Measurements from ENCODE around the gene NFIA. TPM values are rescaled to one million over a fixed set of nuclear protein-coding genes. Genes with fewer than 3 reads are reported as not detected.

The NFIA gene
- total and polyA plus RNA-seq, 5 donors = 15.9 to 127 (median 108) TPM

DNA sequence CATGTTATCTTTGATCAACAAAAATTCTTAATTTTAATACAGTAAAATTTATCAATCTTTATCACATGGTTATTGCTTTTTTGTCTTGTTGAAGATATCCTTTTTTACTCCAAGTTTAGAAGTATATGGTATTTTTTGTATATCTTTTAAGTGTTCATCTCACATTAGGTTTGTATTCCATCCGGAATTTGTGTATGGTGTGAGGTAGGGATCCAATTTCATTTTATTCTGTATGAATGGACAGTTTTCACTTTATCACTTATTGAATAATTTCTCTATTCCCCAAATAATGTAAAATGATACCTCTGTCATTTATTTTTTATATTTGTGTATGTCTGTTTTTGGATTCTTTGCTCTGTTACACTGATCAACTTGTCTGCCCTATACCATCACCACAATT lies 25.3 kb downstream of the NFIA start:
- H3K27me3 ChIP-seq (ENCODE audit: control insufficient read depth, insufficient read depth) = no peaks in the 10 kb centered on the region
- WGBS = 97% methylated on average over 1 of the region's 1 CpG
- H3K4me3 ChIP-seq (ENCODE audit: low read length) = no peak overlapping the region
- no peak overlapping the region for H3K27ac ChIP-seq (ENCODE audit: low read length)
- no peak for DNase-seq
- no peaks in the 10 kb centered on the region for H3K9me3 ChIP-seq (ENCODE audit: control insufficient read depth, low read length)
- intact Hi-C loops (cut with DNase I) = no loop called here
- H3K4me1 ChIP-seq (ENCODE audit: control insufficient read depth, insufficient read depth, low read length) = no peaks in the 10 kb centered on the region
- no peak for ATAC-seq

DNA sequence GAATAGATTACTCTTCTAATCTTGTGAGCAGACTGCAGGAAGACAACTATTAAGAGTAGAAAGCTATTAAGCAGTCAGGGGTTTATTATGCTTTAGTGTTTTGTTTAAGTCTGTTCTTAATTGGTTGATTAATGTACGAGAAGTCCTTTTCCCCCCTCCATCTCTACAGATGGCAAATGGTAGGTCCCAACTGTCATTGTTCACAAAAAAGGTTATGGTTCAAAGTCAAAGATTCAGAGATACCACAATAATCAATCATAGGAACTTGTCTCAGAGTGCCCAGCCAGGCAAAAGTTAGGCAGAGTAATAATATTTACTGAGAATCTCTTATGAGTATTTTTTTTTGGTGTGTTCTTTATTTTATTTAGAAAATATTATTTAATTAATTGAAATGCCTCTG lies 26.8 kb downstream of the NFIA start:
- ATAC-seq = no peak
- H3K4me1 ChIP-seq (ENCODE audit: control insufficient read depth, insufficient read depth, low read length) = no peaks in the 10 kb centered on the region
- 70% methylated on average over 1 of the region's 1 CpG for WGBS

DNA sequence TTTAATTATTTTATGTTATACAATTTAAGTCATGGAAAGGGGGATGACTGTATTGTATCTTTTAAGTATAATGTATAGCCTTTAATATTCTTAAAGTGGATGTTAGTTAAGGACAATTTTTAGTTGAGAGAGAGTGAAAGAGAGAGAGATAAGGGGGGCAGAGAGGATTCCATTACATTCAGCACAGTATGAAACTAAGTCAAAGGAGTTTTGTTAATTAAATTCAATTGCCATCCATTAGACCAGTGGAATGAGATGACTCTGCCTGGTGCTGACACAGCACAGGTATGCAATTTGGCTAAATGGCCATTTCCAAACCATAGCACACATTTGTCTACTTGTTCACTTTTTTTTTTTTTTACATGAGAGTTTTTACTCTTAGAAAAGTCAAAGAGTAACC lies 27.5 kb downstream of the NFIA start:
- intact Hi-C loops (cut with DNase I) = no loop called here
- ATAC-seq (no peak), DNase-seq (no peak)
- Histone ChIP-seq H3K4me1 (ENCODE audit: control insufficient read depth, insufficient read depth, low read length) (peaks cover under 1% of the 10 kb centered on the region), H3K27ac (ENCODE audit: low read length) (no peak overlapping the region), H3K4me3 (ENCODE audit: low read length) (no peak overlapping the region), H3K27me3 (ENCODE audit: control insufficient read depth, insufficient read depth) (no peaks in the 10 kb centered on the region), H3K9me3 (ENCODE audit: control insufficient read depth, low read length) (no peaks in the 10 kb centered on the region)

More for the DNA sequence above, 26.8 kb downstream of the NFIA start:
- H3K27me3 ChIP-seq (ENCODE audit: control insufficient read depth, insufficient read depth) = no peaks in the 10 kb centered on the region
- intact Hi-C loops (cut with DNase I) = no loop called here
- no peaks in the 10 kb centered on the region for H3K9me3 ChIP-seq (ENCODE audit: control insufficient read depth, low read length)
- no peak for DNase-seq
- no peak overlapping the region for H3K4me3 ChIP-seq (ENCODE audit: low read length)
- no peak overlapping the region for H3K27ac ChIP-seq (ENCODE audit: low read length)

DNA sequence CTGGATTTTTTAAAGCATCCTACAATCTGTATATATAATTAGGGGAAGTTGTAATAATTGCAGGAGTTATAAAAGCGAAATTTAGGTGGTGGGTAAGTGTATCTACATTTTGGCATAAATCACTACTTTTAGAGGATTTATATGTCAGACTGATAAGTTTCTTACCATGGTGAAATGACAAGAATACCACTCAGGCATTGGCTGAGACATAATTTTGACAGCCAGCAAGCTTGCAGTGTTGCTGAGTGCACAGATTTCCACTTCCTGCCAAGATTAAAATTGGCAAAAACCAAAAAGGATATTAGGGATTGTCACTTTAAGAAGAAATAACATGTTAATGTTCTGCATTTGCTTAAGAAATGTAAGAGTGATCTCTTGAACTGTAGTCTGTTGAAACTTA lies 28.2 kb downstream of the NFIA start:
- no peak overlapping the region for H3K27ac ChIP-seq (ENCODE audit: low read length)

DNA sequence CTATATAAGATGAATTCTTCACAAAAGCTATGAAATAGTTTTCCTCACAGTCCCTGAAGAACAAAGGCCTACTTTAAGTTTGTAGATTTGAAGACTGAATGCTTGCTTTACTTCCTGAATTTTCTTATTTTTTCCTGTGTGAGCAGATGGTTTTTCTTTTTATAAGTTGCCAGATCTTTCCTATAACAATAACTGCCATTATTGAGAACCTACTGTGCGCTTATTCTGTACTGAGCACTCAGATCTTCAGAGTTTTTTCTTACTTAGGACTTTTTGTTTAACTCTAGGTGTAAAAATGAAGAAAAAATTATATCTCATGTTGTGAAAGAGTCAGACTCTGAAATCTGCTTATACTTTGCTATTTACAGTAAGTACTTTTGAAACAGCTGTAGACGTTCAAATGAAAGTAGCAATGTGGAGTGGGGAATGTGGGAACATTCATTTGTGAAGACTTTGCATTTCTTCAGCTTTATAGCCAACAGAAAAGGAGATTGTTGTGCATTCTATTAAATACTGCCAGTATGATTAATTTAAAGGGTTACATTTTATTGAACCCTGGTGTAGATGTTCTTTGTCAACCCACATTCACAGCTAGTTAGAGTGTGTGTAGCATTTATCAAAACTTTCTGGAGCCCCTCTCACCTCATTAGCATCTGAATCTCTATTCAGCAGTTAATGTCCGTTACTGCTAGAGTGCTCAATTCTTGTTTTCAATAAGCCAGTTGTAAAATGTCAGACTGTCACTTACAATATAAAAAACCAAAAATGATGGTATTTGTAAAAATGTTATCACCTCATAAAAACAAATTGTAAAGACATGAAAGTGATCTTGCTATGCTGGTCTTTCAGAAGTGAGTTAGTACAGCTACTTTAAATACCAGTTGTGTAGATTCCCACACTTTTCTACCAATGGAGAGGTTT lies 29.0 kb downstream of the NFIA start:
- WGBS = 34% methylated on average over 3 of the region's 3 CpGs
- no peaks in the 10 kb centered on the region for H3K27me3 ChIP-seq (ENCODE audit: control insufficient read depth, insufficient read depth)
- no peaks in the 10 kb centered on the region for H3K9me3 ChIP-seq (ENCODE audit: control insufficient read depth, low read length)
- DNase-seq (no peak), ATAC-seq (no peak)
- peaks cover 8% of the 10 kb centered on the region for H3K4me1 ChIP-seq (ENCODE audit: control insufficient read depth, insufficient read depth, low read length)
- intact Hi-C loops (cut with DNase I) = no loop called here
- H3K4me3 ChIP-seq (ENCODE audit: low read length) = no peak overlapping the region
- no peak overlapping the region for H3K27ac ChIP-seq (ENCODE audit: low read length)

More for the DNA sequence above, 28.2 kb downstream of the NFIA start:
- H3K27me3 ChIP-seq (ENCODE audit: control insufficient read depth, insufficient read depth) = no peaks in the 10 kb centered on the region
- H3K4me3 ChIP-seq (ENCODE audit: low read length) = no peak overlapping the region
- peak; percentile 67 to 72 for ATAC-seq
- no peak for DNase-seq
- no peaks in the 10 kb centered on the region for H3K9me3 ChIP-seq (ENCODE audit: control insufficient read depth, low read length)
- 41% methylated on average over 1 of the region's 1 CpG for whole genome bisulfite sequencing
- intact Hi-C loops (cut with DNase I) = no loop called here
- H3K4me1 ChIP-seq (ENCODE audit: control insufficient read depth, insufficient read depth, low read length) = peaks cover 6% of the 10 kb centered on the region

DNA sequence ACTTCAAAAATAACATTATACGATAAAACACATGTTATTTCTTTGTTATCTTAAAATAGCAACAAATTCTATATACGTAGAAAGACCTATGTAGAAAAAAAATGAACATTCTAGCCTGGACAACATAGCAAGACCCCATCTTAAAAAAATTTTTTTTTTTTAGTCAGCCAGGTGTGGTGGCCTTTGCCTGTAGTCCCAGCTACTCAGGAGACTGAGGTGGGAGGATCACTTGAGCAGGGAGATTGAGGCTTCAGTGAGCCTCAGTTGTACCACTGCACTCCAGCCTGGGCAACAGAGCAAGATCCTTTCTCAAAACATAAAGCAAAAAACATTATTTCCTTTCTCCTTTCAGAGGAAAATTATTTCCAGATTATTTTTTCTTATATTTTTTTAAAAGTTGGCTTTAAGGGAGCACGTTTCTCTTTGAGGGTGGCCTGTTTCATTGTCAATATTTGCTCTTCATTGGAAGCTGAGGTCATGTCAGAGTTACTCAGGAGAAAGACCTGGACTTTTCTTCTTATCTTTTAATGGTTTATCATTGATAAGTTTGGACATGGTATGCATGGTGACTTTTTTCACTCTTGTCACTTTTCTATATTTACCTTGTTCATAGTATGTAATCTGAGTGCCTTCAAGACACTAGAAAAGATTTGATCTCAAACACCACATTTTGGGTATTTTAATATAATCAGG lies 32.0 kb downstream of the NFIA start:
- no peak overlapping the region for H3K27ac ChIP-seq (ENCODE audit: low read length)
- intact Hi-C loops (cut with DNase I) = no loop called here
- ATAC-seq = no peak
- 95% methylated on average over 3 of the region's 3 CpGs for WGBS
- H3K9me3 ChIP-seq (ENCODE audit: control insufficient read depth, low read length) = no peaks in the 10 kb centered on the region
- no peak for DNase-seq
- no peaks in the 10 kb centered on the region for H3K27me3 ChIP-seq (ENCODE audit: control insufficient read depth, insufficient read depth)
- no peak overlapping the region for H3K4me3 ChIP-seq (ENCODE audit: low read length)
- peaks cover 8% of the 10 kb centered on the region for H3K4me1 ChIP-seq (ENCODE audit: control insufficient read depth, insufficient read depth, low read length)

DNA sequence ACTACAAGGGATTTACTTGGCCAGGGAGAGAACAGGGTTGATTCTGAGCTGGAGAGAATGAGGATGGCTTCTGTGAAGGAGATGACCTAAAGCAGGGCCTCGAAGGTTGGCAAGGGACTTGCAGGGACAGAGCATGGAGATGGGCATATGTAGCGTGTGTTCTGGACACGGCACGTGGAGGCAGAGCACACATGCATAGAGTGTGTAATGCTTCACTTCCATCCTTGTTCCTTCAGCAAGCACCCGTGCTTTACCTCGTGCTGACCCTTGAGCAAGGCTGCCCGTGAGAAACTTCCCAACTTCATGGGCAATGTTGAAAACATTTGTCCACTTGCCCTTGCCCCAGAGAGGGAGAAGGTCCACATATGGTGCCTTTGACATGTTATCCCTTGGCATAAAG lies 33.1 kb downstream of the NFIA start:
- ATAC-seq (peak; percentile 31 to 41), DNase-seq (no peak)
- Histone ChIP-seq H3K4me3 (ENCODE audit: low read length) (no peak overlapping the region), H3K27ac (ENCODE audit: low read length) (peak overlapping the region; percentile 71), H3K27me3 (ENCODE audit: control insufficient read depth, insufficient read depth) (no peaks in the 10 kb centered on the region), H3K9me3 (ENCODE audit: control insufficient read depth, low read length) (no peaks in the 10 kb centered on the region), H3K4me1 (ENCODE audit: control insufficient read depth, insufficient read depth, low read length) (peaks cover 8% of the 10 kb centered on the region)
- WGBS = 86% methylated on average over 7 of the region's 7 CpGs
- intact Hi-C loops (cut with DNase I) = no loop called here

DNA sequence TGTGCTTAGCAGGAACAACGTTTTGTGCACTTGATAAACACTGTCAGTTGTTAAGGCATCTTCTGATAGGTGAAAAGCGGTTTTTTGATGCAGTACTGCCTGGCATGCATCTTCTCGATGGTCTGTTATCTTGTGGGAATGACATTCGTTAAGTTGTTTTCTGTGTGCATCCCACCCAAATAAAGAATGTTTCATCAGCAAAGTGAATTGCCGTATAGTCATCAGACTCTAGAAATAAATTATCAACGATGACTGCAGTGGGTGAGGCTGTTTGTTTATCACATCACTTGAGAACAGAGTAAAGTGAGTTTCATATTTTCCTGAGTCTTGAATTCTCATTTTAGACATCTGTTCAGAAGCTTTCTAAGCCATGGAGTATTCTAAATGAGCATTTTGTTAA lies 34.1 kb downstream of the NFIA start:
- intact Hi-C loops (cut with DNase I) = no loop called here
- WGBS = 16% methylated on average over 6 of the region's 6 CpGs
- H3K4me3 ChIP-seq (ENCODE audit: low read length) = no peak overlapping the region

DNA sequence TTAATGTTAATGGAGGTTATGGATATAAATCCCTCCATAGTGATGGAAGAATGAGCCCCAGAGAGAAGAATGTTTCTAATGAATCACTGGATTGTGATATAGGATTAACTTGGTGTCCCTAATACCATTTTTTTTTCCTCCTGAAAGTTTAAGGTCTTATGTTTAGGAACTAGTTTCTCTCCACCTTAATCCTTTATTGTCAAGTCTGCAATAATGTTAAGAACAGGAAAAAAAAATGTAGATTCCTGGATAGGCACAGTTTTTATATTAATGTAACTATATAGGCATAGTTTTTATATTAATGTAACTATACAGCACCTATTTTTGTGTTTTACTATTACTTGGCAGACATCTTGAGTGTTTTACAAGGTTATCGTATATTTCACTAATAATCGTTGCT lies 34.9 kb downstream of the NFIA start:
- intact Hi-C loops (cut with DNase I) = no loop called here
- ATAC-seq (no peak), DNase-seq (no peak)
- H3K4me3 ChIP-seq (ENCODE audit: low read length) = no peak overlapping the region
- WGBS = 92% methylated on average over 2 of the region's 2 CpGs
- no peaks in the 10 kb centered on the region for H3K9me3 ChIP-seq (ENCODE audit: control insufficient read depth, low read length)
- H3K4me1 ChIP-seq (ENCODE audit: control insufficient read depth, insufficient read depth, low read length) = peaks cover 8% of the 10 kb centered on the region
- H3K27me3 ChIP-seq (ENCODE audit: control insufficient read depth, insufficient read depth) = no peaks in the 10 kb centered on the region
- H3K27ac ChIP-seq (ENCODE audit: low read length) = no peak overlapping the region

More for the DNA sequence above, 34.1 kb downstream of the NFIA start:
- DNase-seq (no peak), ATAC-seq (peak in 1 of 2 donors; percentile 44)
- H3K27me3 ChIP-seq (ENCODE audit: control insufficient read depth, insufficient read depth) = no peaks in the 10 kb centered on the region
- peak overlapping the region; percentile 30 for H3K27ac ChIP-seq (ENCODE audit: low read length)
- no peaks in the 10 kb centered on the region for H3K9me3 ChIP-seq (ENCODE audit: control insufficient read depth, low read length)
- H3K4me1 ChIP-seq (ENCODE audit: control insufficient read depth, insufficient read depth, low read length) = peaks cover 8% of the 10 kb centered on the region

DNA sequence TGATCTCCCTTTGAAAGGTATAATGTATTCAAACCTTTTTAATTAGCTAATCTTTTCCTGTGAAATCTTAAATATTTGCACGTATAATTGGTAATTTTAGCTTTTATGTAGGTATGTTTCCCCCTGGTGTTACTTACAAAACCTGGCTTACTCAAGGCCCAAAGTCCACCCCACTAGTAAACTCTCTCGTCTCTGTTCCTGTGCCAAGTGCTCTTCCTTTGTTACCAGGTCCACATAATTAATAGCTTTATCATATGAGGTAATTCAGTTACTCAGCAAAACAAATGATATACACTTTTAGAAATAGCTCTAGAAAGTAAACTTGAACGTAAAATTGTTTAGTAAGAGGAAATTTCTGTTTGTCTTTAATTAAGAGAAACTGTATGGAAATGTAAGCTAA lies 36.7 kb downstream of the NFIA start:
- Histone ChIP-seq H3K4me1 (ENCODE audit: control insufficient read depth, insufficient read depth, low read length) (peaks cover 8% of the 10 kb centered on the region), H3K27me3 (ENCODE audit: control insufficient read depth, insufficient read depth) (no peaks in the 10 kb centered on the region), H3K9me3 (ENCODE audit: control insufficient read depth, low read length) (no peaks in the 10 kb centered on the region), H3K27ac (ENCODE audit: low read length) (no peak overlapping the region), H3K4me3 (ENCODE audit: low read length) (no peak overlapping the region)
- WGBS = 55% methylated on average over 3 of the region's 3 CpGs
- intact Hi-C loops (cut with DNase I) = no loop called here
- ATAC-seq (no peak), DNase-seq (no peak)

DNA sequence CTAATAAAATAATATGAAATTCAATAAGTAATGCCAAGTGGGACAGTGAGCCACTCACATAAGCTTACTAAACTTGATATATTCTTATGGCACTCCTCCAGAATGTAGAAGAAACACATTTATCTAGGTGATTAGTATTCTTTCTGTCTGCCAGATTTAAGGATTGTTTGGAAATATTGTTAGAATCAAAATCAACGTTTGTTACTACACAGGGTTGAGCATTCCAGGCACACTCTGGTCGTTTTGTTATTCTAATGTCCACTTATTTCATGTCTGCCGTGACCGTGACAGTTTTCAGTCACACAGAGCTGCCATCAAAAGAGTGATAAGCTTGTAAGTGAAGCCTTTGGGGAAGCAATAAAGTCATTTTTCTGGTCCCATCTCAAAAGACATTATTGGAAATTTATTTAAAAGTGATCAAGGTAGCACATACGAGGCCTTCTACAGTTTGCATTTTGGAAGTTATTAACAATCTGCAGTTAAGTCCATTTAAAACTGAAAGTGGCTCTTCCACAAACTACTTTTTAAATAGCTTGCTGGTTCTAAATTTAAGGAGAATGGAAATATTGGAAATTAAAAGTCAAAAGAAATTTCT lies 38.0 kb downstream of the NFIA start:
- H3K4me1 ChIP-seq (ENCODE audit: control insufficient read depth, insufficient read depth, low read length) = peaks cover 6% of the 10 kb centered on the region
- no peaks in the 10 kb centered on the region for H3K9me3 ChIP-seq (ENCODE audit: control insufficient read depth, low read length)
- H3K27ac ChIP-seq (ENCODE audit: low read length) = peak overlapping the region; percentile 76
- no peaks in the 10 kb centered on the region for H3K27me3 ChIP-seq (ENCODE audit: control insufficient read depth, insufficient read depth)
- DNase-seq (no peak), ATAC-seq (peak in 1 of 2 donors; percentile 30)
- intact Hi-C loops (cut with DNase I) = no loop called here
- 14% methylated on average over 5 of the region's 5 CpGs for WGBS
- H3K4me3 ChIP-seq (ENCODE audit: low read length) = peak overlapping the region; percentile 76

Measured in right cardiac atrium (tissue), 5 donors.